D721Med (cell line): ENCODE measurements around the gene GNAQ.

Experiments
- DNase-seq: peaks from one replicate; pipeline ENCODE4 v3.0.0; 2011; ENCODE audit warnings: low spot score; ENCODE audit not compliant: insufficient read length
- FAIRE-seq: peaks from 2 replicates; lab custom pipeline; 2011; peaks lifted over from hg19 to GRCh38; lab: Jason Lieb, UNC
- TF ChIP-seq, protein P1 (sequence below): IDR thresholded peaks from 2 replicates; pipeline ENCODE4 v1.5.1; 2012; ENCODE audit warnings: mild to moderate bottlenecking, control low read depth; ENCODE audit not compliant: insufficient read depth; ENCODE audit errors: missing control alignments

GNAQ gene

GRCh38 chr9:78031444-78031892, at the start of gene GNAQ:
Gene GNAQ (minus strand): TSS chr9:78031811. CDS start chr9:78031235, 576 bp downstream.
- DNase-seq (no peak), FAIRE-seq (no peak)
- TF ChIP-seq, protein P1, sequence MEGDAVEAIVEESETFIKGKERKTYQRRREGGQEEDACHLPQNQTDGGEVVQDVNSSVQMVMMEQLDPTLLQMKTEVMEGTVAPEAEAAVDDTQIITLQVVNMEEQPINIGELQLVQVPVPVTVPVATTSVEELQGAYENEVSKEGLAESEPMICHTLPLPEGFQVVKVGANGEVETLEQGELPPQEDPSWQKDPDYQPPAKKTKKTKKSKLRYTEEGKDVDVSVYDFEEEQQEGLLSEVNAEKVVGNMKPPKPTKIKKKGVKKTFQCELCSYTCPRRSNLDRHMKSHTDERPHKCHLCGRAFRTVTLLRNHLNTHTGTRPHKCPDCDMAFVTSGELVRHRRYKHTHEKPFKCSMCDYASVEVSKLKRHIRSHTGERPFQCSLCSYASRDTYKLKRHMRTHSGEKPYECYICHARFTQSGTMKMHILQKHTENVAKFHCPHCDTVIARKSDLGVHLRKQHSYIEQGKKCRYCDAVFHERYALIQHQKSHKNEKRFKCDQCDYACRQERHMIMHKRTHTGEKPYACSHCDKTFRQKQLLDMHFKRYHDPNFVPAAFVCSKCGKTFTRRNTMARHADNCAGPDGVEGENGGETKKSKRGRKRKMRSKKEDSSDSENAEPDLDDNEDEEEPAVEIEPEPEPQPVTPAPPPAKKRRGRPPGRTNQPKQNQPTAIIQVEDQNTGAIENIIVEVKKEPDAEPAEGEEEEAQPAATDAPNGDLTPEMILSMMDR = no peak

GRCh38 chr9:78074385-78075291, 43.0 kb upstream of the GNAQ start:
- DNase-seq (no peak), FAIRE-seq (no peak)
- TF ChIP-seq, protein P1 = no peak

DNA sequence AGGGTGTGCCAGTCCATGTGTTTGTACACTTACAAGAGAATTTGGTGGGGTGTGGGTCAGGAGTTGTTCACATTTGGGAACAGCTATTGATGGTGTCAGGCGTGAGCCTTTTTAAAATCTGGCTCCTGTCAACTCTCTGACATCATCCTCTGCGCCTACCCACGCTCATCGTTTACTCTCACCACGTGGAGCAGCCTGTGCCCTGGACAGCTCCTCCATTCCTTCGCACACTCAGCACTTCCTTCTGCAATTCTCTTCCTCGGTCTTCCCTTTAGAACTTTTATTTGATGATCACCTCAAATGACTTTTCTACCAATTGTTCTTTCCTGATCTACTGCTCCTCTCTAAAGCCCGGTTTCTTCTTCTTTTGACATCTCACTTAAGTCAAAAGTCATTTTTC, 42.1 kb upstream of the GNAQ start:
- TF ChIP-seq, protein P1 = no peak
- no peak for DNase-seq
- FAIRE-seq = no peak

- TF ChIP-seq, protein P1 = no peak
- DNase-seq = no peak
- FAIRE-seq = no peak
These were observed 41.1 kb upstream of the GNAQ start for GRCh38 chr9:78072586-78073199.

DNA sequence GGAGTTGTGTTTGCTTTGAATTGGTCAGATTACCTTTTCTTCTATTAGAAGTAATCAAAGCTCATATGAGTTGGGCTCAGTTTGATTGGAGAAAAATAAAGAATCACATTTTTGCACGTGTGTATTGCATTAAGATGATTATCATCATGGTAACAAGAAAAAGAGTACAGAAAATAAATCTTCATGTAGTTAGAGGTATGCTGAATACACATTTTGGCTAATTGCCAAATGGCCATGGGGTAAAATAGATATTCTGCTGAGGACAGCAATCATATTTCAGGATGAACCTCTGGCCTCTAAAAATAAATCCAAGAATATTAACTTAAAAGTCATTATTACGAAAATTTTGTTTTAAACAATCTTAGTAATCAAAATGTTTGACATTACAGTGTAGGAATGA, 38.9 kb upstream of the GNAQ start:
- FAIRE-seq (no peak), DNase-seq (no peak)
- TF ChIP-seq, protein P1 = no peak

DNA sequence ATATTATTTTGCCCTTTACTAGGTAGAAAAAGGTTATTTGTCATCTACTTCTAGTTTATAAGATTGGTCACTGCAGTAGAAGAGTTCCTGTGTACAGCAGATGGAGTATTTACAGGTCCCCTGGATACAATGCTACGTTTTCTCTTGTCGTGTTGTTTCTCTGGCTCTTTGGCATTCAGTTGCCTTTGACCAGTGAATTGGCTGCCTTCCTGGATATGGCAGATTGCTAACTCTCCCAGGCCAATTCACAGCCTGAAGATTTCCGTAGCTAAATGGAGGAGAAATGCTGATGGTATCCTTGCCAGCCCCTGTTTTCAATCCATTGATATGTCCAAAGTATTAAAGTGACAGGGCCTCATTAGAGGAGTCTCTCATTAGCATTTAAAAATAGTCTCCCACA, 32.5 kb upstream of the GNAQ start:
- DNase-seq = no peak
- TF ChIP-seq, protein P1 = no peak

More for the DNA sequence above, 32.5 kb upstream of the GNAQ start:
- no peak for FAIRE-seq
